HepG2 (cell line): Measurements from ENCODE around the gene EVA1A. TPM values are rescaled to one million over a fixed set of nuclear protein-coding genes. Genes with fewer than 3 reads are reported as not detected.

Source experiments
- ATAC-seq: fragments of 200-7000 bp; cut with Tn5 transposase; 3 replicates; pipeline ENCODE4 v1.9.1; 2020; ENCODE audit warnings: mild to moderate bottlenecking, moderate library complexity
- BruUV-seq: library from RNA; stranded (reverse); fragments of 400-500 nt; replicated peaks from 2 replicates; lab custom pipeline; 2021; lab: Mats Ljungman, UMichigan
- CTCF ChIA-PET: fragments of 300-600 bp; formaldehyde crosslinking; extraction: SDS; loops from one replicate; lab custom pipeline; 2021; ENCODE audit warnings: low total read pairs, inconsistent platforms, low intra/inter-chr PET ratio; lab: Yijun Ruan, JAX
- POLR2A ChIA-PET: fragments of 350-600 bp; sonication (Branson Sonifier 250); formaldehyde crosslinking; loops from one replicate; lab custom pipeline; 2020; ENCODE audit warnings: antibody characterized with exemption, inconsistent platforms; lab: Yijun Ruan, JAX
- DNase-seq: peaks from one replicate; pipeline ENCODE4 v3.0.0-alpha.2; 2015; ENCODE audit warnings: low spot score
- FAIRE-seq: peaks from 3 replicates; lab custom pipeline; 2011; peaks lifted over from hg19 to GRCh38; lab: Jason Lieb, UNC
- H2AFZ ChIP-seq: one replicate; pipeline ENCODE4 v1.6.1; 2011; ENCODE audit warnings: low read length, inconsistent platforms
- H3K27ac ChIP-seq: fragments of 300-600 bp; 3 replicates; pipeline ENCODE4 v1.8.0; 2011; ENCODE audit warnings: mixed run types, mild to moderate bottlenecking, mixed read lengths, low read length, inconsistent platforms; ENCODE audit not compliant: insufficient read depth; ENCODE audit errors: extremely low read length
- H3K27me3 ChIP-seq, 2 experiments: fragments of 200-600 bp in 1 of 2; 2 replicates in 1 of 2; 3 replicates in 1 of 2; pipeline versions ENCODE4 v1.6.0 to v1.8.0; 2011; ENCODE audit warnings: low read length in 2 of 2, mild to moderate bottlenecking in 2 of 2, moderate library complexity in 2 of 2, inconsistent platforms in 1 of 2; ENCODE audit not compliant: insufficient read depth in 2 of 2, control insufficient read depth in 1 of 2
- H3K36me3 ChIP-seq, 2 experiments: fragments of 200-600 bp in 1 of 2; replicated peaks in 1 of 2; 2 replicates in 1 of 2; 3 replicates in 1 of 2; pipeline versions ENCODE4 v1.5.1 to v1.8.0; 2011; ENCODE audit warnings: low read length in 2 of 2, inconsistent platforms in 1 of 2; ENCODE audit not compliant: insufficient read depth in 2 of 2, control insufficient read depth in 1 of 2
- H3K4me1 ChIP-seq: 2 replicates; pipeline ENCODE4 v1.5.1; 2012; ENCODE audit warnings: low read length, inconsistent platforms; ENCODE audit not compliant: insufficient read depth
- H3K4me2 ChIP-seq: 2 replicates; pipeline ENCODE4 v1.6.0; 2011; ENCODE audit warnings: low read depth, low read length, inconsistent platforms
- H3K4me3 ChIP-seq, 3 experiments: fragments of 200-600 bp in 1 of 3; sonication (generic), shearing (Covaris generic) in 1 of 3; replicated peaks in 1 of 3; 2 replicates each; pipeline ENCODE4 v1.5.1; 2011 to 2016; ENCODE audit warnings: low read length in 3 of 3, inconsistent platforms in 2 of 3, low read depth in 2 of 3, mild to moderate bottlenecking in 2 of 3, control low read depth in 1 of 3, mixed read lengths in 1 of 3; ENCODE audit not compliant: insufficient read depth in 1 of 3
- H3K79me2 ChIP-seq: one replicate; pipeline ENCODE4 v1.6.1; 2011; ENCODE audit warnings: low read length, inconsistent platforms; ENCODE audit not compliant: insufficient read depth
- H3K9ac ChIP-seq: 2 replicates; pipeline ENCODE4 v1.6.0; 2011; ENCODE audit warnings: mild to moderate bottlenecking, low read depth, low read length, inconsistent platforms; ENCODE audit not compliant: insufficient read depth
- H3K9me3 ChIP-seq: 2 replicates; pipeline ENCODE4 v1.5.1; 2012; ENCODE audit warnings: mild to moderate bottlenecking, low read length
- H4K20me1 ChIP-seq: 2 replicates; pipeline ENCODE4 v1.6.0; 2011; ENCODE audit warnings: inconsistent platforms, mild to moderate bottlenecking, low read length, moderate library complexity; ENCODE audit not compliant: insufficient read depth
- ATF4 ChIP-seq, 2 experiments: fragments of 450-650 bp in 1 of 2; sonication (generic) in 1 of 2; formaldehyde crosslinking; IDR thresholded peaks; 2 replicates each; pipeline versions ENCODE4 v1.5.0 to v1.8.0; 2020 to 2022; ENCODE audit warnings: mild to moderate bottlenecking in 1 of 2, missing genetic modification reagents in 1 of 2
- CEBPG ChIP-seq: IDR thresholded peaks from 2 replicates; pipeline ENCODE4 v1.6.1; 2016
- FOXM1 ChIP-seq: sonication (generic); formaldehyde crosslinking; IDR thresholded peaks from 2 replicates; pipeline ENCODE4 v1.5.0; 2020; ENCODE audit warnings: missing genetic modification reagents
- HOXA3 ChIP-seq: sonication (generic); formaldehyde crosslinking; IDR thresholded peaks from 2 replicates; pipeline ENCODE4 v1.5.0; 2020; ENCODE audit warnings: missing genetic modification reagents
- HOXA9 ChIP-seq: sonication (generic); formaldehyde crosslinking; IDR thresholded peaks from 2 replicates; pipeline ENCODE4 v1.8.1; 2022; ENCODE audit warnings: missing genetic modification reagents, mild to moderate bottlenecking, moderate library complexity, borderline replicate concordance
- MXI1 ChIP-seq: IDR thresholded peaks from 3 replicates; pipeline ENCODE4 v1.6.1; 2012; ENCODE audit warnings: low read depth, low read length, inconsistent platforms, borderline replicate concordance
- NFKBIZ ChIP-seq: IDR thresholded peaks from 2 replicates; pipeline ENCODE4 v1.6.1; 2018; ENCODE audit warnings: missing genetic modification reagents, missing compliant biosample characterization
- POLR2A ChIP-seq, 2 experiments: IDR thresholded peaks; 2 replicates each; pipeline ENCODE4 v1.6.1; 2011; ENCODE audit warnings: low read depth in 2 of 2, low read length in 2 of 2, mild to moderate bottlenecking in 1 of 2, moderate library complexity in 1 of 2; ENCODE audit not compliant: insufficient read depth in 1 of 2
- RAD21 ChIP-seq: fragments of 450-650 bp; formaldehyde crosslinking; IDR thresholded peaks from 2 replicates; pipeline ENCODE4 v1.5.0; 2020; ENCODE audit warnings: mild to moderate bottlenecking
- TBX2 ChIP-seq: sonication (generic); formaldehyde crosslinking; IDR thresholded peaks from 2 replicates; pipeline ENCODE4 v1.5.0; 2020; ENCODE audit warnings: missing genetic modification reagents, mild to moderate bottlenecking, borderline replicate concordance
- TEAD2 ChIP-seq: sonication (generic); formaldehyde crosslinking; IDR thresholded peaks from 2 replicates; pipeline ENCODE4 v1.9.0; 2021; ENCODE audit warnings: missing genetic modification reagents
- TGIF2 ChIP-seq: IDR thresholded peaks from 2 replicates; pipeline ENCODE4 v1.6.1; 2016; ENCODE audit warnings: control low read depth, missing compliant biosample characterization
- XBP1 ChIP-seq: sonication (generic); formaldehyde crosslinking; IDR thresholded peaks from 2 replicates; pipeline ENCODE4 v1.5.0; 2020; ENCODE audit warnings: missing genetic modification reagents
- ZNF256 ChIP-seq: sonication (generic); formaldehyde crosslinking; conservative IDR thresholded peaks from 2 replicates; pipeline ENCODE4 v1.4.0; 2020; ENCODE audit warnings: missing genetic modification reagents
- ZNF280D ChIP-seq: sonication (generic); formaldehyde crosslinking; IDR thresholded peaks from 2 replicates; pipeline ENCODE4 v1.5.1; 2020; ENCODE audit warnings: mild to moderate bottlenecking, missing genetic modification reagents
- WGBS: methylation state at CpG from one replicate; pipeline ENCODE4 v1.1.6; 2017; ENCODE audit warnings: low lambda C conversion rate; 5-methylcytosine and 5-hydroxymethylcytosine counted together
- in situ Hi-C: cut with HindIII; loops from 2 replicates; pipeline ENCODE4 v1.10.0; 2017; ENCODE audit warnings: low pct_unique_long_range_greater_than_20kb; ENCODE audit not compliant: extremely low pct_ligation_motif_present
- intact Hi-C: fragments of 100-400 bp; cut with micrococcal nuclease; formaldehyde crosslinking; loops from one replicate; pipeline ENCODE4 v1.10.0; 2022; ENCODE audit not compliant: unreplicated experiment
- polyA plus RNA-seq, 8 experiments: library from polyadenylated mRNA; depleted of rRNA in 3 of 8; stranded (reverse) in 7 of 8; unstranded in 1 of 8; fragments of >200 nt; fragmentation: Illumina TruSeq in 4 of 8; extraction: Trizol in 4 of 8; gene quantifications; 2 replicates each; pipeline versions ENCODE4 v1.2.1 to v1.2.3, GENCODE V29; 2011 to 2016; ENCODE audit warnings: low read depth in 4 of 8, missing spikeins in 1 of 8, mixed read lengths in 1 of 8; ENCODE audit not compliant: insufficient read depth in 1 of 8
- total RNA-seq, 5 experiments: library from RNA; depleted of rRNA; stranded (reverse); fragments of >200 nt; fragmentation: Illumina TruSeq; extraction: Trizol; gene quantifications; 2 replicates each; pipeline ENCODE4 v1.2.3, GENCODE V29; 2016; ENCODE audit warnings: low read depth in 1 of 5

EVA1A gene
- total and polyA plus RNA-seq, 2 of the 13 experiments (the other 11 are each of a cell fraction or from before 2014, with no cell fraction given), result 57.5 to 57.8 TPM

- 0 out of 2 replicates have a peak, but pooled peaks have one; percentile 57 for TF ChIP-seq ZNF280D (CRISPR knock-in tag)
- TF ChIP-seq TEAD2, result no peak
- TF ChIP-seq XBP1 (CRISPR knock-in tag), result no peak
- peak in 1 of 2 experiments; percentile 27; a peak in 1 of 4 replicates for TF ChIP-seq POLR2A (IDR thresholded peaks at IDR 0.05; ENCODE audit: insufficient read depth in 1 of 2, low read depth in 2 of 2, low read length in 2 of 2)
- TF ChIP-seq TBX2 (CRISPR knock-in tag), result no peak
- TF ChIP-seq RAD21 (CRISPR knock-in tag), result no peak
- no peak for TF ChIP-seq NFKBIZ (CRISPR knock-in tag)
- TF ChIP-seq TGIF2 (CRISPR knock-in tag), result no peak
- TF ChIP-seq CEBPG (CRISPR knock-in tag), result no peak
- no peak for TF ChIP-seq MXI1
- TF ChIP-seq ZNF256 (CRISPR knock-in tag), result no peak
- no peak for TF ChIP-seq FOXM1 (CRISPR knock-in tag)
Observed at GRCh38 chr2:75541430-75541829, 19.3 kb downstream of the EVA1A start (continued).

GRCh38 chr2:75540994-75541393 lies 19.7 kb downstream of the EVA1A start:
- ATAC-seq (peak; percentile 21), DNase-seq (no peak), FAIRE-seq (no peak)
- POLR2A ChIA-PET, result interaction anchor here (1.2 to 2.4 kb wide), 10 partner anchors 9 to 24 kb away, joined by 4 to 35 read pairs (median 6); partner anchors contain the start of gene EVA1A
- Histone ChIP-seq H3K36me3 (peaks cover 30 to 83% of the 10 kb centered on the region in 2 experiments), H2AFZ (no peak overlapping the region), H3K4me3 (no peak overlapping the region), H3K79me2 (peaks cover 99% of the 10 kb centered on the region), H3K27ac (no peak overlapping the region), H3K4me1 (peaks cover 85% of the 10 kb centered on the region), H3K9ac (no peak overlapping the region), H3K4me2 (no peak overlapping the region), H3K27me3 (no peaks in the 10 kb centered on the region), H4K20me1 (peaks cover 13% of the 10 kb centered on the region; the same call in 1 of the 2 replicates), H3K9me3 (peaks cover 7% of the 10 kb centered on the region; the same call in 1 of the 2 replicates)
- CTCF ChIA-PET, result no interaction called here
- WGBS, result 98% methylated on average over 4 of the region's 4 CpGs
- BruUV-seq, result no TSS peak
- in situ Hi-C loops, result no loop called here
- TF ChIP-seq ATF4 (CRISPR knock-in tag; IDR thresholded peaks at IDR 0.05) (peak in 1 of 2 experiments; percentile 91; a peak in 2 of 4 replicates), HOXA9 (no peak), HOXA3 (CRISPR knock-in tag) (no peak)
- intact Hi-C loops, result no loop called here
